ENCODE results near the gene ADGRB2.

ADGRB2 gene

GRCh38 chr1:31787786-31788137, 23.6 kb upstream of the ADGRB2 start:
- Histone ChIP-seq H3K79me2 (no peaks in the 10 kb centered on the region), H2AFZ (no peak overlapping the region), H3K4me3 (ENCODE audit: low read depth, low read length) (peak overlapping the region; percentile 84), H3K27me3 (ENCODE audit: control insufficient read depth, insufficient read depth, low read length) (no peaks in the 10 kb centered on the region), H3K9ac (no peak overlapping the region), H3K4me1 (no peaks in the 10 kb centered on the region), H3K36me3 (ENCODE audit: control insufficient read depth, insufficient read depth, low read length) (no peaks in the 10 kb centered on the region), H3K27ac (no peak overlapping the region), H3K9me3 (ENCODE audit: control insufficient read depth, low read length) (no peaks in the 10 kb centered on the region), H3K4me2 (ENCODE audit: low read length) (peak overlapping the region; percentile 97)
- no peak for TF ChIP-seq CTCF (IDR thresholded peaks at IDR 0.05)

GRCh38 chr1:31787261-31787660, 23.1 kb upstream of the ADGRB2 start:
- H3K27ac ChIP-seq, result no peak overlapping the region
- peak overlapping the region; percentile 28 for H2AFZ ChIP-seq
- no peaks in the 10 kb centered on the region for H3K9me3 ChIP-seq (ENCODE audit: control insufficient read depth, low read length)
- H3K9ac ChIP-seq, result no peak overlapping the region
- no peaks in the 10 kb centered on the region for H3K27me3 ChIP-seq (ENCODE audit: control insufficient read depth, insufficient read depth, low read length)
- H3K4me1 ChIP-seq, result peaks cover 2% of the 10 kb centered on the region
- H3K36me3 ChIP-seq (ENCODE audit: control insufficient read depth, insufficient read depth, low read length), result no peaks in the 10 kb centered on the region
- no peak for TF ChIP-seq CTCF (IDR thresholded peaks at IDR 0.05)
- H3K4me3 ChIP-seq (ENCODE audit: low read depth, low read length), result no peak overlapping the region
- H3K4me2 ChIP-seq (ENCODE audit: low read length), result no peak overlapping the region
- H3K79me2 ChIP-seq, result no peaks in the 10 kb centered on the region

- Histone ChIP-seq H3K27me3 (ENCODE audit: control insufficient read depth, insufficient read depth, low read length) (no peaks in the 10 kb centered on the region), H3K27ac (no peak overlapping the region), H3K9me3 (ENCODE audit: control insufficient read depth, low read length) (no peaks in the 10 kb centered on the region), H3K36me3 (ENCODE audit: control insufficient read depth, insufficient read depth, low read length) (no peaks in the 10 kb centered on the region), H3K9ac (no peak overlapping the region), H3K4me3 (ENCODE audit: low read depth, low read length) (no peak overlapping the region), H2AFZ (no peak overlapping the region), H3K79me2 (no peaks in the 10 kb centered on the region), H3K4me1 (peaks cover 4% of the 10 kb centered on the region), H3K4me2 (ENCODE audit: low read length) (no peak overlapping the region)
- no peak for TF ChIP-seq CTCF (IDR thresholded peaks at IDR 0.05)
Observed at GRCh38 chr1:31786366-31787060, 22.4 kb upstream of the ADGRB2 start.

- Histone ChIP-seq H3K9me3 (ENCODE audit: control insufficient read depth, low read length) (no peaks in the 10 kb centered on the region), H3K27me3 (ENCODE audit: control insufficient read depth, insufficient read depth, low read length) (no peaks in the 10 kb centered on the region), H3K36me3 (ENCODE audit: control insufficient read depth, insufficient read depth, low read length) (no peaks in the 10 kb centered on the region), H3K79me2 (no peaks in the 10 kb centered on the region), H3K4me2 (ENCODE audit: low read length) (no peak overlapping the region), H3K27ac (no peak overlapping the region), H2AFZ (no peak overlapping the region), H3K4me3 (ENCODE audit: low read depth, low read length) (no peak overlapping the region), H3K4me1 (peaks cover 4% of the 10 kb centered on the region), H3K9ac (no peak overlapping the region)
- no peak for TF ChIP-seq CTCF (IDR thresholded peaks at IDR 0.05)
Observed at GRCh38 chr1:31785947-31786290, 21.8 kb upstream of the ADGRB2 start.

Measured in parathyroid adenoma (tissue), 2 donors.